Lung (tissue), 12 donors: Measurements from ENCODE around the gene RECQL. TPM values are rescaled to one million over a fixed set of nuclear protein-coding genes. Genes with fewer than 3 reads are reported as not detected.

Experiments used
- ATAC-seq: fragments of 200-7000 bp; cut with Tn5 transposase; one replicate; pipeline ENCODE4 v1.9.1; 2020; ENCODE audit warnings: moderate number of reproducible peaks; ENCODE audit not compliant: insufficient read depth, low FRiP score
- DNase-seq, 3 donors: peaks; one replicate each; pipeline ENCODE4 v3.0.0-alpha.2; 2013 to 2017
- H3K27ac ChIP-seq, 2 donors: one replicate each; pipeline ENCODE4 v1.5.1; 2013; ENCODE audit warnings: mild to moderate bottlenecking in 2 of 2, moderate library complexity in 2 of 2, control low read depth in 1 of 2, inconsistent platforms in 1 of 2, low read depth in 1 of 2, low read length in 1 of 2
- H3K27me3 ChIP-seq, 3 donors: one replicate each; pipeline ENCODE4 v1.5.1; 2013; ENCODE audit warnings: low read length in 2 of 3; ENCODE audit not compliant: control insufficient read depth in 3 of 3, insufficient read depth in 3 of 3
- H3K36me3 ChIP-seq, 4 donors: one replicate each; pipeline ENCODE4 v1.5.1; 2013; ENCODE audit warnings: low read length in 4 of 4, mild to moderate bottlenecking in 1 of 4, moderate library complexity in 1 of 4; ENCODE audit not compliant: control insufficient read depth in 4 of 4, insufficient read depth in 4 of 4
- H3K4me1 ChIP-seq, 5 donors: one replicate each; pipeline ENCODE4 v1.5.1; 2013; ENCODE audit warnings: low read length in 5 of 5, mild to moderate bottlenecking in 2 of 5, moderate library complexity in 1 of 5; ENCODE audit not compliant: control insufficient read depth in 5 of 5, insufficient read depth in 5 of 5
- H3K4me3 ChIP-seq: one replicate; pipeline ENCODE4 v1.5.1; 2013; ENCODE audit warnings: mild to moderate bottlenecking, control low read depth, moderate library complexity
- H3K9ac ChIP-seq, 2 donors: one replicate each; pipeline ENCODE4 v1.5.1; 2013; ENCODE audit warnings: low read length in 2 of 2, control low read depth in 1 of 2; ENCODE audit not compliant: insufficient read depth in 1 of 2
- H3K9me3 ChIP-seq, 4 donors: one replicate each; pipeline ENCODE4 v1.5.1; 2013; ENCODE audit warnings: low read length in 3 of 4, mild to moderate bottlenecking in 1 of 4, moderate library complexity in 1 of 4; ENCODE audit not compliant: control insufficient read depth in 4 of 4, insufficient read depth in 3 of 4
- CTCF ChIP-seq: IDR thresholded peaks from 2 replicates; pipeline ENCODE4 v1.5.1; 2012; ENCODE audit warnings: mild to moderate bottlenecking; ENCODE audit errors: control extremely low read depth, extremely low read depth
- WGBS, 2 donors: extraction: QIAGEN DNeasy Blood & Tissue Kit; methylation state at CpG; one replicate each; pipeline ENCODE4 v1.1.7; 2013; 5-methylcytosine and 5-hydroxymethylcytosine counted together
- polyA plus RNA-seq, 2 donors: library from polyadenylated mRNA; stranded (reverse); fragments of 200-250 nt; gene quantifications; one replicate each; pipeline ENCODE4 v1.2.1, GENCODE V29; 2013
- total RNA-seq, 2 donors: library from RNA; depleted of rRNA in 1 of 2; stranded (reverse); fragments of >200 nt in 1 of 2; gene quantifications; one replicate each; pipeline ENCODE4 v1.2.1, GENCODE V29; 2014 to 2021
- donor health status: control.
- donor health status: control.
- donor health status: Bipolar disorder and iron deficiency.
- donor health status: healthy.
- donor health status: DM: yes; HTN: yes; CAD: no.

The RECQL gene
- total and polyA plus RNA-seq, 4 donors, result 13.8 to 36.0 (median 29.6) TPM

DNA sequence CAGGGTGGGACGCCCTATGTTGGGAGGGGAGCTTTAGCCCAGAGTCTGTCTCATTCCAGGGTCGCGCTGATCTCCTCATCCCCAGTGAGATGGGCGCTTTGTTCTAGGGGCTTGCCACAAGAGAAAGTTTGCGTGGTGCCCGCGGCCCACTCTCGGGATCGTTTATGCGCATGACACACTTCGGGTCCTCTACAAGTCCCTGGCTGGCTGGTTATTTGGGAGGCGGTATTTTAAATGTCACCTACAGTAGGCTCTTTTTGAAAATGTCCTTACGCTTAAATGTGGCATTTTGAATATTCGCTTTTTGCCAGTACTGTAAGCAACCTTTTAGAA lies 695 bp upstream of the RECQL start:
- peak overlapping the region; percentile 97 for H3K4me3 ChIP-seq
- no peak for TF ChIP-seq CTCF
- peaks cover under 1 to 6% (median 5%) of the 10 kb centered on the region in 4 donors for H3K36me3 ChIP-seq
- no peak for ATAC-seq
- whole genome bisulfite sequencing, 2 donors, result 0% methylated on average over 14 of the region's 14 CpGs
- H3K4me1 ChIP-seq, result peaks cover 5 to 23% (median 9%) of the 10 kb centered on the region in 5 donors
- peak in 1 of 3 donors; percentile 39 for DNase-seq
- H3K27me3 ChIP-seq, result no peaks in the 10 kb centered on the region
- no peaks in the 10 kb centered on the region for H3K9me3 ChIP-seq
- H3K27ac ChIP-seq, result peak overlapping the region; percentile 93 to 98
- H3K9ac ChIP-seq, result peak overlapping the region; percentile 83 to 86

DNA sequence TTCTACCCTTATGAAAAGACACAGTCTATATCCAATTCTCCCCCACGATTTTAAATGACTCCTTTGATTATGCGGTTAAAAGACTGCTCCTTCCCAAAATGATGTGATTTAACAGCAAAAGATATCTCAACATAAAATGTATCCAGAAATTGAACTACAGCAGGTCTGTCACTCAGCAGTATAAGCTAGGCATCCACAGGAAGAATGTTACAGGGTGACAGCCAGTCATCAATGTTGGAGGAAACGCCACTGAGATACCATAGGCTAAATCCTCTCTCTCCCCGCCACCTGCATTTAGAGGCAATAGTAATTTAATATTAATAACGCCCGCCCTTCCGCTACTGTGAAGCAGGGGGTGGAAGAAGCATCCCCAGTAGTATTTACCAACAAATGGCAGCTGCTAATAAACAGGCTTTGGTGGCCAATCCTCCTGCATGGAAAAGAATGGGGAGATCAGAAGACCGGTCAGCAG lies 613 bp downstream of the RECQL start:
- H3K27me3 ChIP-seq, result no peaks in the 10 kb centered on the region
- TF ChIP-seq CTCF, result no peak
- H3K9me3 ChIP-seq, result no peaks in the 10 kb centered on the region
- no peak for DNase-seq
- H3K9ac ChIP-seq, result peak overlapping the region; percentile 43 to 83
- whole genome bisulfite sequencing, 2 donors, result 7 to 8% methylated on average over 8 of the region's 8 CpGs
- H3K4me1 ChIP-seq, result peaks cover 5 to 23% (median 9%) of the 10 kb centered on the region in 5 donors
- peak overlapping the region; percentile 80 to 93 for H3K27ac ChIP-seq
- peaks cover 9 to 19% (median 13%) of the 10 kb centered on the region in 4 donors for H3K36me3 ChIP-seq
- no peak for ATAC-seq
- H3K4me3 ChIP-seq, result peak overlapping the region; percentile 65

DNA sequence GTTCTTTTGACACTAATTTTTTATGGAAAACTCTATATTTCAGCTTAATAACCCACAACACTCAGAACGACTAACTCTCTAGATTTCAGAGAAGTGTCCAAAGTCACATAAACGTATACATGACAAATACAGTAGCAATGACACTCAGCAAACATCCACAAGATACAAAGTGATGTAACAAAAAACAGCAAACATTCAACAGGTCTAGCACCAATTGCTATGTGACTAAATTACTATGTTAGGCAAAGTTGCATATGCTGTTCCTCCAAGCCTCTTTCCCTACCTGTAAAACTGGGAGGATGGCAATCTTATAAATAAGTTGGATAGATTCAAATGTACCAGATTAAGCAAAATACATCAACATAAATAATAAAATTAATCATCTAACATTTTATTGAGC lies 1.7 kb downstream of the RECQL start:
- 72 to 88% methylated on average over 2 of the region's 2 CpGs for WGBS, 2 donors
- Histone ChIP-seq H3K27ac (no peak overlapping the region), H3K9me3 (no peaks in the 10 kb centered on the region), H3K9ac (no peak overlapping the region), H3K4me1 (peaks cover 5 to 23% (median 9%) of the 10 kb centered on the region in 5 donors), H3K27me3 (no peaks in the 10 kb centered on the region), H3K4me3 (no peak overlapping the region), H3K36me3 (peaks cover 9 to 24% (median 16%) of the 10 kb centered on the region in 4 donors)
- DNase-seq (no peak), ATAC-seq (no peak)
- no peak for TF ChIP-seq CTCF

DNA sequence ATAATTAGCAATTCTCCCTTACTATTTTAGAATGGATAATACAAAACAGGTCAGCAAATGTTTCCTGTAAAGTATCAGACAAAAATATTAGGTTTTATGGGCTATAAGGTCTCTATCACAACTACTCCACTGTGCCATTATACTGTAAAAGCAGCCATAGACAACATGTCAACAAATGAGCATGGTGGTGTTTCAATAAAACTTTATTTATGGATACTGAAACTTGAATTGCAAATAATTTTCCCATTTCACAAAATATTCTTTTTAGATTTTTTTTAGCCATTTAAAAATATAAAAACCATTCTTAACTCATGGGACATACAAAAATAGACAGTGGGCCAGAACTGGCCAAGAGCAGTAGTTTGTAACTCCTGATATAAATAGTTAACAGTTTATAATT lies 15.4 kb downstream of the RECQL start:
- no peak for DNase-seq
- Histone ChIP-seq H3K36me3 (peaks cover 8 to 32% (median 21%) of the 10 kb centered on the region in 4 donors), H3K27me3 (no peaks in the 10 kb centered on the region)

More for the DNA sequence above, 15.4 kb downstream of the RECQL start:
- H3K9me3 ChIP-seq, result no peaks in the 10 kb centered on the region
- no peak overlapping the region for H3K9ac ChIP-seq
- H3K27ac ChIP-seq, result no peak overlapping the region
- ATAC-seq, result no peak
- TF ChIP-seq CTCF, result no peak
- no peak overlapping the region for H3K4me3 ChIP-seq
- no peaks in the 10 kb centered on the region for H3K4me1 ChIP-seq
